HUDEP-2 (cell line): ENCODE data around the gene EPDR1.

Experiments used
- DNase-seq, 76 experiments: peaks; one replicate each; lab custom pipeline; 2025; ENCODE audit not compliant: unreplicated experiment in 76 of 76; lab: John Stamatoyannopoulos, UW

Gene EPDR1

GRCh38 chr7:37973915-37974314 lies 53.5 kb downstream of the EPDR1 start:
- DNase-seq, result no peak

DNA sequence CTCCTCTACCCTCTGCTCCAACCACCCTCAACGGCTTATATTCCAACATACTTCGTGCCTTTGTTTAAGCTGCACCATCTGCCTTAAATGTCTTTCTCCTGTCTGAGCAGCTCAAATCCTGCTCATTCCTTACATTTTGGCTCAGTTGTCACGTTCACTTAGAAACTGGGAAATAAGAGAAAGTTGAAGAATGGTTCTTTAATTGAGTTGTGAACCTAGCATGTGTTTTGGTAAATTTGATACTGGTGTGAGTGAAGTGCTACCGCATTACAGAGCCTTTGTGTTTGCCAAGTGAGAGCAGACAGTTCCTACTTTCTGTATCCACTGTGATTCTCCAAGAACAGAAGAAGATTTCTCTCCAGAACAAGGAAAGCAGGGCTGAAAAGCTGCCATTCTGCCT lies 54.3 kb downstream of the EPDR1 start:
- no peak for DNase-seq

GRCh38 chr7:37977243-37977642 lies 56.8 kb downstream of the EPDR1 start:
- DNase-seq, result no peak

DNA sequence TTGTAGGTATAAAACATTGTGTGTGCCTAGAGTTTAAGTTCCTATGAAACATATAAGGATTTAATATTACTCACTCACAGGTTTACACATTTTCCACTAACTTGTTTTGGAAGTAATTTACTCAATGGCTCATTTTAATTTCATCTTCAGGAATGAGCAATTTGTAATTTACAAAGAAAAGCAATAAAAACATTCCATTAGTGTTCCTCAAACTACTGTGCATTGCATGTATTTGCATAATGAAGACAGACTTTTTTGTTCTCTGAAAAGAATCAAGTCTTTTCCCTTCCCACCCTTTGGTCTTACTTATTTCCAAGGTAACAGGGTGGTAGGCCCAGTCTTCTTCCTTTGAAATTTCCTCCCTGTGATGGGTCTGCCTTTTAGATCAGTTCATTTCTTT lies 61.2 kb downstream of the EPDR1 start:
- DNase-seq, result no peak

- no peak for DNase-seq
These were observed 62.0 kb downstream of the EPDR1 start for GRCh38 chr7:37982423-37982822.

GRCh38 chr7:37984750-37985390 lies 64.4 kb downstream of the EPDR1 start:
- DNase-seq, result no peak

- DNase-seq, result no peak
These were observed 66.5 kb downstream of the EPDR1 start for GRCh38 chr7:37986908-37987330.

DNA sequence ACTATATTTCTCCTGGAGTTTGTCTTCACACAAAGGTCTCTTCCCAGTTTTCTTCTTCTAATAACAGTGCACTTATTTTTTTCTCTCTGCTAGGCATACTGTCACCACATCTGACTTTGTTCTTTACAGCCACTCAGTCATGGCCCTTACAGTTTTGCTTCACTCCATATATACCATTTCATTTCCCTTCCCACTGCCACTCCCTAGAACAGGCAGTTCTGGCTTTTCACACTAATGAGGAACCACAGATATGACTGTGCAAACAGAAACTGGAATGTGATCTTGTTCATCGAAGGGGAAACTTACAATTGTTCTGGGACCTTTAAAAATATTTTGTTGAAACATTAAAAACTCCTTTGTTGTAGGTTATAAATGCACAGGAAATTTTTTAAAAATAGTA lies 67.3 kb downstream of the EPDR1 start:
- DNase-seq, result no peak

GRCh38 chr7:37988721-37989650 lies 68.5 kb downstream of the EPDR1 start:
- DNase-seq, result no peak

- DNase-seq, result no peak
These were observed 69.9 kb downstream of the EPDR1 start for GRCh38 chr7:37990337-37990736.

- DNase-seq, result no peak
These were observed 72.6 kb downstream of the EPDR1 start for GRCh38 chr7:37993060-37993501.

DNA sequence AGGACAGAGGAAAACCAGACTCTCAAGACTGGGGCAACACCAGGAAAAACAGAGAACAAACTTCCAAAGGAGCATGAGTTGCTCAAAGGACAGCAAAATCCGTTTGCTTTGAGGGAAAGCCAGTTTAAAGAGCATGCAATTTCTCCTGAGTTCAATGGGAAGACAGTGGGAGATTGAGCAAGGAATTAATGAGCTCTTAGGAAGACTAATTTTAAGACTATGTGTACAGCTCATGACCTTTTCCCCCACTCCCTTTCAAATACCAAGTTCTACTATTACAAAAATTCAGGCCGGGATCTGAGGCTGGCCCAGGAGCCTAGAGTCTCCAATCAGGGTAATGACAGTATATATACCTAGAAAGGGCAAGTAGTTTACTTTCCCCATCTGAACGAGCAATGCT lies 79.2 kb downstream of the EPDR1 start:
- no peak for DNase-seq

DNA sequence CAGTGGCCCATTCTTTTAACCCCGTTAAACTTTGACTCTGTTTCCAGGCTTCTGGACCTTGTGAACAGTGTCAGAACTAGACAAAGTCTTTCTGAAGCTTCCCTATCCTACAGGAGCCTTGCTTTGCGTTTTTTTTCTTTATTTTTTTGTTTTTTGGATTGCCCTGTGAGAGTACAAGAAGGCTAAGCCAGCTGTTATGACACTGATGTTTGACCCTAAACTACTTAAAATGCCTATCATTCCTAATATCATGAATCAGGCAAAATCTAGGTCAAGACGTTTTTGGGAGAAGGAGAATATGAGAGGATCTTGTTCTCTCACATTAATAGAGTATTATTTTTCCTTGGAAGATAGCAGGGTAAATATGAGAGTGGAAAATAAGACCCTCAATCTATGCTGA lies 79.8 kb downstream of the EPDR1 start:
- DNase-seq, result no peak
